IPS-18c (cell line): Measurements from ENCODE around the gene STARD13.

Source experiments
- H3K4me3 ChIP-seq: 2 replicates; pipeline ENCODE4 v1.7.0; 2013; ENCODE audit warnings: low read depth, mild to moderate bottlenecking, low read length, moderate library complexity; ENCODE audit not compliant: insufficient read depth
- H3K9me3 ChIP-seq: one replicate; pipeline ENCODE4 v1.6.1; 2013; ENCODE audit warnings: mild to moderate bottlenecking, low read length, moderate library complexity; ENCODE audit not compliant: control insufficient read depth, insufficient read depth

STARD13 gene

DNA sequence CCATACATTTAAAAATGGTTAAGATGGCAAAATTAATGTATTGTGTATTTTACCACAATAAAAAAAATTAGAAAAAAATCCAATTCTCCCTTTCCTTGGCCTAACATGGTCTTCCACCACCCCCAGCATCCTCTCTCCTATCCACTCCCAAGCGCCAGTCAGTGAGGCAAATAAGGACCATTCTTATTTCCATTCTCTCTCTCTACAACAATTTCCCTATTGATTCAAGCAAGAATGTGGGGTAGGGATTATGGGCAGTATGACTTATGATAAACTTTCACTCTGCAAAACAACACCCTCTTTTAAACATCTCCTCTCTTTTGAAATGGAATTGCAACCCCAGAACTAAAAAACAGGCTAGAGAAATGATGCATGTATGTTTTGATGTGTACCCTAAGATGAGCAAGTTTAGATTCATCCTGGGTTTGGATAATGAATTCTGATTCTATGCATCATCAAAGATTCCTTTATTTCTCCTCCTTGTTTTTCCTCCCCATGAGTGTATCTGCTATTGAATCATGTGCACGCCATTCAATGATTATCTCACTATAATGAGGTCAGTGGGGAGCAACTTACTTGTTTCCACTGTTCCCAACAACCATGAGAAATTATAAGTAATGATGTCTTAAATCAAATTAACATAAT, 3.5 kb downstream of the STARD13 start:
- H3K4me3 ChIP-seq: no peak overlapping the region

GRCh38 chr13:33280923-33281322, 4.6 kb downstream of the STARD13 start:
- H3K9me3 ChIP-seq: no peaks in the 10 kb centered on the region
- no peak overlapping the region for H3K4me3 ChIP-seq

More for the DNA sequence above, 3.5 kb downstream of the STARD13 start:
- no peaks in the 10 kb centered on the region for H3K9me3 ChIP-seq

DNA sequence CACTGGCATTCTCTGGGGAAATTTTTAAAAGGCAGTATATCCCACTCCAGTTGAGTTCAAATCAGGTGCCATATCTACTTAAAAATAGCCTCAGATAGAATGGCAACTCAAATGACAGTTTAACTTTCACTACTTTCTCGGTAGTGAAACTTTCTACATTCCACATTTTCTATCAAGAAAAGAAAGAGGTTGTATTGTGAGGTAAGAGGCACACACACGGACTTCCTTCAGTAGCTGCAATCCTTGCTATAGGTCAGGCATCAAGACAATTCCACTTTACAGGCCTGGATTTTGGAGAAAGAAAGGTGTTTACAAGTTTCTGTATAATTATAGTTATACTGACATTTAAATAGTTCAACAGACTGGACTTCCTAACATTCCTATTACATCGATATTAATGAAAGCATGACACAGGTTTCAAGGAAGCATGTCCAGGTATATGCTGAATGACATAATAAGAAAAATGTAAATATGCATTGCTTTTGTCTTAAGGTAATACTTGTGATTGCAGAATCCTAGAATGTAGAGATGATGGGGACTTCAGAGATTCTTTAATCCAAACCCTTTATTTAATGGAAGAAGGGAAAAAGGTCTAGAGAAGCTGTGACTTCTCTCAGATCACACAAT, 5.2 kb downstream of the STARD13 start:
- Histone ChIP-seq H3K9me3 (no peaks in the 10 kb centered on the region), H3K4me3 (no peak overlapping the region)

DNA sequence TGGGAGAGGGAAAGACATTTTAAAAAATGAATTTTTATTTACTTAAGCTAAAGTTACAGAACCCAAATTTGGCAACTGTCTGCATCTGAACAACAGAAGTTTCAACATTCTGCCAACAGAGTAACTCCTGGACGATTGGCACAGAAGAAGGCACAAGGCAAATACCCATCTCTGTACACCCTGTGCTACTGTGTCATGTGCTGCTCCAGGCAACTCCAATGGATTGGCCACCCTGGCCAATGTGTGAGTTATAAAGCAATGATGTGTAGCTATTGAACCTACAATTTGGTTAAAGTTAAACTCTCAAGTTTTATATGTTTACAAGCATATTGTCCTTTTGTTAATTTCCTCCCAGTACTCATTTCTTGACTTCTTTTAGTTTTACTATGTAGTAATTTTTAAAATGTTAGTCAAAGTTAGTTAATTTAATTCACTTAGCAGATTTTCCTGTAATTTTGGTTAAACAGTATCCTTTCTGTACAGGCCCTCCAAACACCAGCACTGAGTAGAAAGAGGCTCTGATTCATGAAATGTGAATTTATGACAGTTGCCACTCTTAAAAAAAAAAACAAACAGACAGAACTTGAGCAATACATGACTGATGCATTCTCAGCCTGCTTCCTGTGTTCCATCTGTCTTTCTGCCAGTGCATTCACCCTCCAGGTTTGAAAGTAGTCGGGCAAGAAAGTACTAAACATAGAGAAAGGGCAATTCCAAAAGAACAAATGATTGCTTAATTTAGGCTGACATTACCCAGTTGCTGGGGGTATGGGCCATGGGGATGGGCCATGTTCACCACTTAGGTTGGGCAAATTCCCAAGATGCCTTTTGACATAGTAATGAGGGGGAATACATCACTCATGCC, 5.9 kb downstream of the STARD13 start:
- H3K4me3 ChIP-seq: no peak overlapping the region
- H3K9me3 ChIP-seq: no peaks in the 10 kb centered on the region

- Histone ChIP-seq H3K9me3 (no peaks in the 10 kb centered on the region), H3K4me3 (no peak overlapping the region)
These were observed 6.6 kb downstream of the STARD13 start for GRCh38 chr13:33278913-33279312.

DNA sequence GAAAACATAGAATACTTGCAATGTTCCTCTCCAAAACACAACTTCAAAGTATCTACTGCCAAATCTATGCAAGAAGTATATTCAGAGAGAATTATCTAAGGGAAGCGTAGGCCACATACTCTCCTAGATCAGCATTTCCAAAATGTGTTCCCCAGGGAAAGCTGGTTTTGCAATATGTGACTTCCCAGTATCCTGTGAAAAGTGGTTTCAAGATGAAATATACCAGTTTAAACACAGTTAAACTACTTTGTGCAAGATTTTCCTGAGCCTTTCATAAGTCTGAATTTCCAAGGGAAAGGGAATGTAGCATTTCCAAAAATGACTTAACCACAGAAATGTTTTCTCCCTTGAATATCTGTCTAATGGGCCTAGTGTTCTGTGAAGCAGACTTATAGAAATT, 7.6 kb downstream of the STARD13 start:
- no peaks in the 10 kb centered on the region for H3K9me3 ChIP-seq
- no peak overlapping the region for H3K4me3 ChIP-seq

- H3K4me3 ChIP-seq: no peak overlapping the region
- H3K9me3 ChIP-seq: no peaks in the 10 kb centered on the region
These were observed 8.4 kb downstream of the STARD13 start for GRCh38 chr13:33277037-33277740.

- H3K9me3 ChIP-seq: no peaks in the 10 kb centered on the region
- no peak overlapping the region for H3K4me3 ChIP-seq
These were observed 9.0 kb downstream of the STARD13 start for GRCh38 chr13:33276570-33276969.

DNA sequence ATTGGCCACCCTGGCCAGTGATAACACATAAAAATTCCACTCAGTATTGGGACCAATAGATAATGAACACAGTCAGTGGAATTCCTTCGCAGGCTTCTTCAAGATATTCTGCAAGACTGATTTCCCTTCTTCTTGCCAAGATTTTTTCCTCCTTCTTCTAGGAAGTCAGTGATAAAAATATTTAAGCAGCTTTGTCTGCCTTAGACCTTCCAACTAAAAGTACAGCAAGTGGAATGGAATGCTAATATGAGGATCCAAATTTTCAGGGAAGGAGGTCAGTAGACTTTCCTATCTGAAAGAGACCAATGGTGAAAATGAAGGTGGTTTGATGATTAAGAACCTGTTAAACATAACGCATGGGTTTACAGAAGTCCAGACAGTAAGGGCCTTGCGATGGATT, 9.6 kb downstream of the STARD13 start:
- no peak overlapping the region for H3K4me3 ChIP-seq
- H3K9me3 ChIP-seq: no peaks in the 10 kb centered on the region

DNA sequence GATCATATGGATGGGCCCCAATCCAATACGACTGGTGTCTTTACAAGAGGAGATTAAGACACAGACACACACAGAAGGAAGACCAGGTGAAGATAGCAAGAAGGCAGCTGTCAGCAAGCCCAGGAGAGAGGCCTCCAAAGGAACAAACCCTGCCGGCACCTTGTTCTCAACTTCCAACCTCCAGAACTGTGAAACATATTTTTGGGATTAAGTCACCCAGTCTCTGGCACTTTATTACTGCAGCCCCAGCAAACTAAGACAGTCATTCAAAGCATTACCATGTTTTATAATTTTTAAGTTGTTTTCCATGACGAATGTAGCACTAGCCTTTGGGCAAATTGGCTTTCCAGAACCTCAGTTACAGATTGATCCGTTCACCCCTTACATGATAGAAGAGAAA, 11.3 kb downstream of the STARD13 start:
- Histone ChIP-seq H3K4me3 (no peak overlapping the region), H3K9me3 (no peaks in the 10 kb centered on the region)

DNA sequence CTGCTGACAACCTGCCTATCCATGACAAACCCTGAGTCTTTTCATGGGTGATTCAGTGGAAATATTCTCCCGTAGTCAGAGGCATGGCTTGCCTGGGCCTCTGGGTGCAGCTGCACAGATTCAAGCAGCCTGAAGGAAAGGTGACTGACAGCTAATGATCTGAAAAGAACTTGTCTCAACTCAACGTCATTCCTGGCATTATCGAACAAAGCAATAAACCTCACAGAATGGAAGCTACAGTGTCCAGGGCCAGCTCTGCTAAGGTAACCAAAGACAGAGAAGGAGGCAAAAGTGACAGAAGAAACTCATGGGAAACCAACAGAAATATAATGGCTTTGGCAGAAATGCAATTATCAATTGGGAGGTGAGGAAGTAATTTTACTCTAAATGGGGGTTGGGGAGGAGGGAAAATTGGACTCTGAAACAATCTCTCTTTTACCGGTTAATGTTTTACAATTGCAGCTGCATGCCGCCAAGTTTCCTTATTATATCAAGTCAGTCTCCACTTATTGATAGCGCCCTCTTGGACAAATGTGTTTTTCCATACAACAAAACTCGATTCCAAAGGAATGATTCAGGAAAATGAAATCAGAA, 12.9 kb downstream of the STARD13 start:
- H3K4me3 ChIP-seq: no peak overlapping the region

GRCh38 chr13:33271759-33272158, 13.8 kb downstream of the STARD13 start:
- no peak overlapping the region for H3K4me3 ChIP-seq
- no peaks in the 10 kb centered on the region for H3K9me3 ChIP-seq

More for the DNA sequence above, 12.9 kb downstream of the STARD13 start:
- H3K9me3 ChIP-seq: no peaks in the 10 kb centered on the region

GRCh38 chr13:33270895-33271538, 14.5 kb downstream of the STARD13 start:
- Histone ChIP-seq H3K4me3 (no peak overlapping the region), H3K9me3 (no peaks in the 10 kb centered on the region)

DNA sequence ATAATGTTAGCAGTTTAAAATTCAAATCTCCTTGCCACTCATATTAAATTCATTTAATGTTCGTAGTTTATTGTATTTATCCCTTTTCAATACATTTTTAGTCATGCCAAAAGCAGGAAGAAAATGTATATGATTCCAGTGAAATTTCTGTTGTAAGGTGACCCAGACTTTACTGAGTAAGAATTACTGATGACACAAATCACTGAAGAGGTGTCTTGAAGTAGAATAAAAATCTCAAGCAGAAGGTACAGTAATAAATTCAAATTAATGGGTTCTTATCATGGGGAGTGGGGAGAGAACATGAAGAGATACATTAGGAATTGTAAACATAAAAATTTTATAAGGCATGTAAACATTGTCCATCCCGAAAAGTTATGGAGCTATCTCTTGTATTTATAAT, 19.9 kb downstream of the STARD13 start:
- Histone ChIP-seq H3K4me3 (no peak overlapping the region), H3K9me3 (no peaks in the 10 kb centered on the region)

- H3K4me3 ChIP-seq: no peak overlapping the region
- no peaks in the 10 kb centered on the region for H3K9me3 ChIP-seq
These were observed 20.4 kb downstream of the STARD13 start for GRCh38 chr13:33265133-33265532.

GRCh38 chr13:33264620-33264978, 21.0 kb downstream of the STARD13 start:
- no peaks in the 10 kb centered on the region for H3K9me3 ChIP-seq

More at GRCh38 chr13:33264620-33264978, 21.0 kb downstream of the STARD13 start:
- H3K4me3 ChIP-seq: no peak overlapping the region
